Measurements from ENCODE around the gene ADCY2. TPM values are rescaled to one million over a fixed set of nuclear protein-coding genes. Genes with fewer than 3 reads are reported as not detected.

ADCY2 gene
- total RNA-seq, 1 experiment from 2014 or later = 31.3 TPM

- Histone ChIP-seq H3K4me2 (ENCODE audit: insufficient read depth, insufficient read length, low read length) (no peak overlapping the region), H2BK12ac (ENCODE audit: insufficient read length, low read depth, low read length) (no peak overlapping the region), H3K79me1 (ENCODE audit: insufficient read depth, low read depth, low read length, poor library complexity, severe bottlenecking) (no peaks in the 10 kb centered on the region), H2AFZ (ENCODE audit: low read length) (no peak overlapping the region), H2BK120ac (ENCODE audit: low read depth, low read length, poor library complexity, severe bottlenecking) (no peak overlapping the region), H4K8ac (replicated peaks; ENCODE audit: insufficient read length, low read depth, low read length) (no peak overlapping the region), H3T11ph (ENCODE audit: low read length) (no peak overlapping the region), H3K27ac (ENCODE audit: insufficient read length, low read depth, low read length) (no peak overlapping the region), H3K14ac (ENCODE audit: insufficient read depth, low read length) (no peak overlapping the region), H3K18ac (ENCODE audit: insufficient read length, low read depth, low read length) (no peak overlapping the region), H3K9ac (ENCODE audit: extremely low read depth, insufficient read length, low read length) (no peak overlapping the region), H2BK15ac (ENCODE audit: low read depth, low read length) (no peak overlapping the region), H3K23ac (ENCODE audit: insufficient read length, low read depth, low read length) (no peak overlapping the region), H4K91ac (ENCODE audit: insufficient read length, low read depth, low read length) (no peak overlapping the region), H4K20me1 (ENCODE audit: control insufficient read depth, insufficient read depth, insufficient read length) (no peaks in the 10 kb centered on the region), H2BK5ac (ENCODE audit: insufficient read length, low read length) (no peak overlapping the region), H3K56ac (ENCODE audit: insufficient read length, low read depth, low read length) (no peak overlapping the region), H3K4me1 (ENCODE audit: insufficient read depth, low read length) (no peaks in the 10 kb centered on the region), H4K5ac (ENCODE audit: insufficient read length, low read depth, low read length) (no peak overlapping the region), H3K23me2 (ENCODE audit: insufficient read length, low read depth, low read length, poor library complexity, severe bottlenecking) (no peaks in the 10 kb centered on the region), H3K27me3 (ENCODE audit: insufficient read depth, low read length) (no peaks in the 10 kb centered on the region), H2AK5ac (ENCODE audit: insufficient read length, low read length) (no peak overlapping the region), H3K79me2 (ENCODE audit: insufficient read depth, low read length) (no peaks in the 10 kb centered on the region), H3K4ac (ENCODE audit: low read depth, low read length) (no peak overlapping the region), H3K9me3 (ENCODE audit: control insufficient read depth, low read depth, low read length) (no peaks in the 10 kb centered on the region), H2BK20ac (ENCODE audit: low read depth, low read length, poor library complexity, severe bottlenecking) (no peak overlapping the region)
- Mint-ChIP-seq H3K27me3 (ENCODE audit: low read depth) (no peaks in the 10 kb centered on the region), H3K4me3 (no peak overlapping the region), H3K36me3 (ENCODE audit: insufficient read depth in 1 of 3, low read depth in 3 of 3) (peaks cover 5 to 15% (median 14%) of the 10 kb centered on the region in 3 experiments; a peak in 6 of 7 replicates), H3K4me1 (no peaks in the 10 kb centered on the region), H3K9me3 (peaks cover 0 to under 1% of the 10 kb centered on the region in 2 experiments; a peak in 2 of 5 replicates), H3K27ac (no peak overlapping the region)
- TF ChIP-seq CTCF (conservative IDR thresholded peaks at IDR 0.05) = no peak
- DNase-seq = no peak
- WGBS (ENCODE audit: extremely low coverage, insufficient read length, low lambda C conversion rate) = no CpG with 5 or more reads among the region's 7 CpGs
Observed at GRCh38 chr5:7576023-7576715, 180.2 kb downstream of the ADCY2 start.

Measured in H9 (cell line).